Right hindlimb (tissue), 1 donor: ENCODE data around the gene DPYSL5.

Experiments used
- DNase-seq: peaks from one replicate; pipeline ENCODE4 v3.0.0-alpha.2; 2018

The DPYSL5 gene

GRCh38 chr2:26934335-26934724 lies 86.4 kb downstream of the DPYSL5 start:
- no peak for DNase-seq

GRCh38 chr2:26934985-26935384 lies 87.1 kb downstream of the DPYSL5 start:
- DNase-seq, result no peak

GRCh38 chr2:26936855-26937254 lies 88.9 kb downstream of the DPYSL5 start:
- no peak for DNase-seq

- no peak for DNase-seq
Observed at GRCh38 chr2:26938399-26939118, 90.6 kb downstream of the DPYSL5 start.

- DNase-seq, result no peak
Observed at GRCh38 chr2:26940001-26940400, 92.1 kb downstream of the DPYSL5 start.

- no peak for DNase-seq
Observed at GRCh38 chr2:26941486-26941885, 93.6 kb downstream of the DPYSL5 start.

GRCh38 chr2:26942543-26943295 lies 94.8 kb downstream of the DPYSL5 start:
- DNase-seq, result peak; percentile 65

- no peak for DNase-seq
Observed at GRCh38 chr2:26945991-26946750, 98.2 kb downstream of the DPYSL5 start.

GRCh38 chr2:26946841-26947784 lies 99.2 kb downstream of the DPYSL5 start:
- DNase-seq, result peak; percentile 78

- no peak for DNase-seq
Observed at GRCh38 chr2:26948800-26949199, 100.9 kb downstream of the DPYSL5 start.

GRCh38 chr2:26950246-26950645 lies 102.3 kb downstream of the DPYSL5 start:
- DNase-seq, result no peak

- DNase-seq, result no peak
Observed at GRCh38 chr2:26951236-26951635, 103.3 kb downstream of the DPYSL5 start.

GRCh38 chr2:26952374-26952773 lies 104.4 kb downstream of the DPYSL5 start:
- no peak for DNase-seq

GRCh38 chr2:26954135-26954534 lies 106.2 kb downstream of the DPYSL5 start:
- no peak for DNase-seq

- DNase-seq, result no peak
Observed at GRCh38 chr2:26957041-26957440, 109.1 kb downstream of the DPYSL5 start.

GRCh38 chr2:26957534-26957933 lies 109.6 kb downstream of the DPYSL5 start:
- no peak for DNase-seq

GRCh38 chr2:26959331-26959730 lies 111.4 kb downstream of the DPYSL5 start:
- DNase-seq, result no peak

GRCh38 chr2:26964446-26965130 lies 116.7 kb downstream of the DPYSL5 start:
- no peak for DNase-seq

- no peak for DNase-seq
Observed at GRCh38 chr2:26968001-26968400, 120.1 kb downstream of the DPYSL5 start.

GRCh38 chr2:26969077-26969844 lies 121.3 kb downstream of the DPYSL5 start:
- no peak for DNase-seq
